Measurements from ENCODE around the gene UBC.

DNA sequence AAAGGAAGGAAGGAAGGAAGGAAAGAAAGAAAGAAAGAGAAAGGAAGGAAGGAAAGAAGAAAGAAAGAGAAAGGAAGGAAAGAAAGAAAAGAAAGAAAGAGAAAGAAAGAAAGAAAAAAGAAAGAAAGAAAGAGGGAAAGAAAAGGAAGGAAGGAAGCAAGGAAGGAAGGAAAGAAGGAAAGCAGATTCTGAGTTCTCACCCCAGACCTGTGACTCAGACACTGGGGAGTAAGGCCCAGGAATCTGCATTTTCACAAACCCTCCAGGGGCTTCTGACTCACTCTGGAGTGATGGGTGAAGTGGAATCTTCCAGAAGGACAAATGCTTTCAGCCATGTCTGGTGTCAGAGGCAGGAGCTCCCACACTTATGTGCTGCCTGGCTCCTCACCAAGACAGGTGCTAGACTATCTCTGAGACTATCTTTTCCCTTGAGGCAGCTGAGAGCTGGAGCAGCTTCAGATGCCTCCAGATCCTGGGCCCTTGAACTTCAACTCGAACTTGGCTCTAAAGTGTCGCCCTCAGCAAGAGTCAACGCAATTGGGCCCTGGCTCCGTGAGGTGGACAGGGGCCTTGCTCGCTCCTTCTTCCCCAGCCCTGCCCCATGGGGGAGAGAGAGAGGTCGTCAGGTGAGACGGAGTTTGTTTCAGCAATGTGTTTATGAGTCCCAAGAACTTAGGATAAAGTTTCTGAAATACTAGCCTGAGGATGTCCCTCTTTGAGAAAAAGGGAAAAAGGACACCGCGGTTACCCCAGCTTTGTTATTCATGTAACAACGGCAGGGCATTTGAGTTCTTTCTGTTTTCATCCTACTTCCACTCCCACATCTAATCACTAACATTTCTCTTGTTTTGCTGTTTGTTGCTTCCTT lies 31.0 kb downstream of the UBC start:
- TF ChIP-seq, protein P1, sequence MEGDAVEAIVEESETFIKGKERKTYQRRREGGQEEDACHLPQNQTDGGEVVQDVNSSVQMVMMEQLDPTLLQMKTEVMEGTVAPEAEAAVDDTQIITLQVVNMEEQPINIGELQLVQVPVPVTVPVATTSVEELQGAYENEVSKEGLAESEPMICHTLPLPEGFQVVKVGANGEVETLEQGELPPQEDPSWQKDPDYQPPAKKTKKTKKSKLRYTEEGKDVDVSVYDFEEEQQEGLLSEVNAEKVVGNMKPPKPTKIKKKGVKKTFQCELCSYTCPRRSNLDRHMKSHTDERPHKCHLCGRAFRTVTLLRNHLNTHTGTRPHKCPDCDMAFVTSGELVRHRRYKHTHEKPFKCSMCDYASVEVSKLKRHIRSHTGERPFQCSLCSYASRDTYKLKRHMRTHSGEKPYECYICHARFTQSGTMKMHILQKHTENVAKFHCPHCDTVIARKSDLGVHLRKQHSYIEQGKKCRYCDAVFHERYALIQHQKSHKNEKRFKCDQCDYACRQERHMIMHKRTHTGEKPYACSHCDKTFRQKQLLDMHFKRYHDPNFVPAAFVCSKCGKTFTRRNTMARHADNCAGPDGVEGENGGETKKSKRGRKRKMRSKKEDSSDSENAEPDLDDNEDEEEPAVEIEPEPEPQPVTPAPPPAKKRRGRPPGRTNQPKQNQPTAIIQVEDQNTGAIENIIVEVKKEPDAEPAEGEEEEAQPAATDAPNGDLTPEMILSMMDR (conservative IDR thresholded peaks at IDR 0.05; ENCODE audit: low read length): no peak
- no peak for TF ChIP-seq EZH2phosphoT487 (IDR thresholded peaks at IDR 0.05; ENCODE audit: borderline replicate concordance)

Data from Loucy (cell line).